Measurements from ENCODE around the gene BCL11A. TPM values are rescaled to one million over a fixed set of nuclear protein-coding genes. Genes with fewer than 3 reads are reported as not detected.

Gene BCL11A
- total and polyA plus RNA-seq, 2 experiments from 2014 or later: 57.5 to 77.6 TPM

GRCh38 chr2:60424233-60424632, 129.2 kb downstream of the BCL11A start:
- no peaks in the 10 kb centered on the region for H4K20me1 ChIP-seq (replicated peaks; ENCODE audit: insufficient read depth)
- H3K4me1 ChIP-seq (ENCODE audit: insufficient read depth): peaks cover 33% of the 10 kb centered on the region
- no peak overlapping the region for H3K27ac ChIP-seq (ENCODE audit: low read depth)
- H2AFZ ChIP-seq: no peak overlapping the region
- H3K9me3 Mint-ChIP-seq: peaks cover 3% of the 10 kb centered on the region; the same call in 1 of the 3 replicates
- H3K4me1 Mint-ChIP-seq: peaks cover 8% of the 10 kb centered on the region
- ATAC-seq (peak; percentile 49), DNase-seq (ENCODE audit: low spot score) (no peak)
- H3K9me2 ChIP-seq (ENCODE audit: insufficient read depth): no peaks in the 10 kb centered on the region
- H3K27me3 ChIP-seq (ENCODE audit: insufficient read depth): no peaks in the 10 kb centered on the region
- no peak overlapping the region for H3K4me3 ChIP-seq
- H3K27me3 Mint-ChIP-seq (ENCODE audit: insufficient read depth, low read depth, poor library complexity): no peaks in the 10 kb centered on the region
- H3K4me3 Mint-ChIP-seq: no peak overlapping the region
- H3K36me3 Mint-ChIP-seq (ENCODE audit: low read depth): peaks cover 4% of the 10 kb centered on the region; the same call in 1 of the 3 replicates
- TF ChIP-seq JUNB (IDR thresholded peaks at IDR 0.05; ENCODE audit: unreplicated experiment) (no peak), STAT1 (IDR thresholded peaks at IDR 0.05; ENCODE audit: unreplicated experiment) (no peak), CTCF (conservative IDR thresholded peaks at IDR 0.05; ENCODE audit: low read depth in 2 of 2) (no peak), REST (IDR thresholded peaks at IDR 0.05; ENCODE audit: unreplicated experiment) (no peak), EZH2phosphoT487 (IDR thresholded peaks at IDR 0.05; ENCODE audit: unreplicated experiment) (no peak), POLR2AphosphoS5 (IDR thresholded peaks at IDR 0.05; ENCODE audit: low read depth) (no peak), ETS1 (IDR thresholded peaks at IDR 0.05) (no peak), ZNF462 (CRISPR knock-in tag; IDR thresholded peaks at IDR 0.05) (no peak), ZNF114 (CRISPR knock-in tag; IDR thresholded peaks at IDR 0.05) (no peak), ZNF331 (CRISPR knock-in tag; IDR thresholded peaks at IDR 0.05; ENCODE audit: low read depth) (no peak), NANOG (IDR thresholded peaks at IDR 0.05; ENCODE audit: borderline replicate concordance) (no peak), CREB1 (CRISPR knock-in tag; IDR thresholded peaks at IDR 0.05; ENCODE audit: low read depth) (no peak), EZH2 (IDR thresholded peaks at IDR 0.05; ENCODE audit: low read depth, unreplicated experiment) (no peak)
- H3K4me2 ChIP-seq: peak overlapping the region; percentile 58; the same call in 1 of the 2 replicates
- H3F3A ChIP-seq (replicated peaks; ENCODE audit: low read depth): no peaks in the 10 kb centered on the region
- H3K27ac Mint-ChIP-seq: no peak overlapping the region
- H3K79me2 ChIP-seq (replicated peaks; ENCODE audit: insufficient read depth): no peaks in the 10 kb centered on the region
- H3K36me3 ChIP-seq (ENCODE audit: insufficient read depth): no peaks in the 10 kb centered on the region

Measured in GM23338 (cell line).